ENCODE data around the gene TACC3.

The TACC3 gene

DNA sequence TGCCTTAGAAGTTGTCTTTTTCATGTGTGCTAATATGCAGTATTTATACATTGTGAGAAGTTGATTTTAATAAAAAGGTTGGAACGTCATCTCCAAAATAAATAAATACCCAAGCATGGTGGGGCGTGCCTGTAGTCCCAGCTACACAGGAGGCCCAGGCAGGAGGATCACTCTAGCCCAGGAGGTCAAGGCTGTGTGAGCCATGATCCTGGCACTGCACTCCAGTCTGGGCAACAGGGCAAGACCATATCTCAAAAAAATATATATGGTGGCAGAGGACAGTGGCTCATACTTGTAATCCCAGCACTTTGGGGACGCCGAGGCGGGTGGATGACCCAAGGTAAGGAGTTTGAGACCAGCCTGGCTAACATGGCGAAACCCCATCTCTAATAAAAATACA is 15.6 kb upstream of the TACC3 start:
- no peak for DNase-seq

DNA sequence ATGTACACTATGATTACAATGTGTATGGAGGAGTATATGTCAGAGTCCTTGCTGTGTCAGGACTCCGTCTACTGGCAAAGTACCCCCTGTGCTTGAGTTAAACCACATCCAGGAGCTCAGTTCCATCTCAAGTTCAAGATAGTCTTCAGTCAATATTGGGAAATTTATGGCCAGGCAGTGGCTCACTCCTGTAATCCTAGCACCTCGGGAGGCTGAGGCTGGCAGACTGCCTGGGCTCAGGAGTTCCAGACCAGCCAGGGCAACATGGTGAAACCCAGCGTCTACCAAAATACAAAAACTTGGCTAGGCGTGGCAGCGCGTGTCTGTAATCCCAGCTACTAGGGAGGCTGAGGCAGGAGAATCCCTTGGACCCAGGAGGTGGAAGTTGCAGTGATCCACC is 15.0 kb upstream of the TACC3 start:
- DNase-seq, result no peak

DNA sequence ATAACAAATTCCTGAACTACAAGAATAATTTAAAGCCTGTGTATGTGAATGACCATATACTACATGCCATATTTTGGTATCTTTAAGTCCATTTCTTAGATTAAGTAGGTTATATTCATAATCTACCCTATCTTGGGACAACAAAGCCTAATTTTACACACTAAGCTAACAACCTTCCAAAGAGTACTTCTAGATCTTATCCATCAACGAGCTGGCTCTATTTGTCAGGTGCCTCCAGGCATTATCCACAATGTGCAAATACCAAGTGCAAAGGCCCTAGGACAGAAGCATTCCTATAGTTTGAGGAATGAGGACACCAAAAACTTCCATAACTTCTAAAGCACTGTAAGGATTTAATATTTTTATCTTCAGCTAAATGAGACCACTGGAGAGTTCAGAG is 12.7 kb upstream of the TACC3 start:
- no peak for DNase-seq

DNA sequence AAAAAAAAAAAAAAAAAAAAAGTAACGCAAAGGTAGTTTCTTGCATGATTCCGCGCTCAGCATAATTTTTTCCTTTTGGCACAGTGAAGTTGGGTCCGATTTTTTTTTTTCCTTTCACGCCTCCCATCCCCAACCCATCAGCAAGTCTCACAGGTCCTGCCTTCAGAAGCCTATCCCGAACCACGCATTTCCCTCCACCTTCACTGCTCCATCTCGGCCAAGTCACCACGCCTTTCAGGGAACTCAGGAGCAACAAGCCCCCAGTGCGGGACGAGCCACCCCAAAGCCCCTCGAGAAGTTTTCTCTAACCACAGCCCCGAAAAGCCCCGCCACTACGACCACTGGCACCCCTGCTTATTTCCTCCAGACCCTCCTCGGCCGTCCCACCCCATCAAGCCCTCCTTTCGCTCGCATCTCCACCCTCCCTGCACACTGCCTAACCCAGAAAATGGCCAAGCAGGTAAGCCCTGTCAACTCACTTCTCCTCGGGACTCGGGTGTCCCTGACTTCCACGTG is 10.2 kb upstream of the TACC3 start:
- DNase-seq, result no peak

DNA sequence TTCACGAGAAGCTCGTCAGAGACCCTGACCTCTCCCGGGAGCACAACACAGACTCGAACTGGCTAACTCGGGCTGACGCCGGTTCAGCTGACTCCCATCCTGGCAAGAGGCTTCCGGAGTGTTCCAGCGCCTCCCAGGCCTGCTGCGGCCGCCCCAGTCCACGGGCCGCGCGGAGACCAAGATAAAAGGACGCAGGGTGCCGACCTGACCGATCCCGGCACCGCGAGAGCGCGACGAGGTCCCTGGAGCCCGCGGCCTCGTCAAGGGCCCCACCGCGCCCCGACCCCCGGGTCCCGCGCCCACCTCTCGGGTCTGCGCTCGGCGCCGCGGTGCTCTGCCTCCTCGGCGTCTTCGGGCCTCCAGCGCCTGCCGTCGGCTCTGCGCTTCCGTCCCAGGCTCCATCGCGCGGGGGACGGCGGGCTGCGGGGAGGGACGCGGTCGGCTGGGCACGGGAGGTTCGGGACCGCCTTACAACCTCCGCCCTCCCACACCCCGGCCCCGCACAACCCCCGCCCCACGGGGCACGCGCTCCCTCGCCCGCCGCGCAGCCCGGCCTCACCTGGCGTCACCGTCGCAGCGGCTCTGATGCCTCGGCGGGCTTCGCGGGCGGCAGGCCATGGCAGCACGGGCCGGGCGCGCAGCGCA is 9.6 kb upstream of the TACC3 start:
- peak; percentile 35 for DNase-seq

DNA sequence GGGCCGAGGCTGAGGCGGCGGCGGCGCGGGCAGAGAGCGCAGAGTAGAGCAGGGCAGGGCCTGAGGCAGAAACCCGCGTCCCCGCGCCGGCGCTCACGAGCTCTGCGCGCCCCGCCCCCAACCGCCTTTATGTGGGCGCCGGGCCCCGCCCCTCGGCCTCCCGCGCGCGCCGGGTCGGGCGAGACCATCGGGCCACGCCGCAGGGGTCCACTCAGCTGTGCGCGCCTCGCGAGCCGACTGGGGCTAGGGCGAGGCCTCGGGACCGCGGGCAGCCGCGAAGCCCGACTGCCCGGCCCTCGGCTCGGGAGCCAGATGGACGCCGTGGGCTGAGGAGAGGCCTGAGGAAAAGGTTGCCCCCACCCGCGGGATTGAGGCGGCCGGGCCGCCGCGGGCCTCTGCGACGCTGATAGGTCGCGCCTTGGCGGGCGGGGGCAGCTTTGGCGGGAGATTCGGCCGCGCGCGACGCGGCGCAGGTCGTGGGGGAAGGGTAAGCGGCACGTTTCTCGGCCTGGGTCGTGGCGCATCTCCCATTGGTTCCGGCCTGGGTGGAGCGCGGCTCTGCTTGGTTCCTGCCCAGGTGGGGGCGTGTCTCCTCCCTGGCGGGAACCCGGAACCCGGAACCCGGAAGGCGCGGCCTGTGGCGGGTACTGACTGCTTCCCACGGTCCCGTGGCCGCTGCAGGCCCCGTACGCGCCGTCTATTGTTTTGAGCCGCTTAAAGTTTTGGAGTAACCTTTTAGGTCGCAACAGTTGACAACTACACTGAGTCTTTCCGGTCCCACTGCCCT is 8.9 kb upstream of the TACC3 start, which contains the start of gene SLBP:
Gene SLBP (minus strand): TSS at position 104 of the 787 bp plus-strand sequence. CDS start 131 bp downstream, outside the sequence.
- peak; percentile 99 for DNase-seq

DNA sequence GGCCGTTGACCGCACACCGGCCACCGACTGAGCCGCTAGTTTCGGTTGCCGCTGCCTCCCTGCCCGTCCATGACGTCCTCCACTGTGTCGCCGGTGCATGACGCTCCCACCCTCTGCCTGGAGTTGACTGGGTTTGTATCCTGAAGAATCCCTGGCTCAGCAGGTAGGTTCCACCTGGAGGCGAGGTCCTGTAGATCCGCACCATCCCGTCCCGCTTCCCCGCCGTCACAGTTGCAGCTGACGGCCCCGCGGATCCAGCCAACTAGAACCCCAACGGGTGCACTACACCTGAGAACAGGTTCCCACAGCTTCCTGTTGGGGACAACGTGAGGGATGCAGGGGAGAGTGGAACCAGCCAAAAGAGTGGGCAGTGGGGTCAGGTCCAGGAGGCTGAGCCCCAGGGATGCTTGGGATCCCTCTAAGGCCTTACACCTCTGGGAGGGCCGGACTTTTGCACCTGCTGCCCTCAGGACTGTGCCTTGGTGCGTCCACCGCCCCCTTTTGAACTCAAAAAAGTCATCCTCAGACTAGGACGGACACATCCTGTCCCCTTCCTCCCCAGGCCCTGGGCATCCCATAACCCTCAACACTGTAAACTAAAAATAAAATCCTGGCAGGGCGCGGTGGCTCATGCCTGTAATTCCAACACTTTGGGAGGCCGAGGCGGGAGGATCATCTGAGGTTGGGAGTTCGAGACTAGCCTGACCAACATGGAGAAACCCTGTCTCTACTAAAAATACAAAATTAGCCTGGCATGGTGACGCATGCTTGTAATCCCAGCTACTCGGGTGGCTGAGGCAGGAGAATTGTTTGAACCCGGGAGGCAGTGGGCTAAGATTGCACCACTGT is 8.1 kb upstream of the TACC3 start:
- DNase-seq, result no peak

DNA sequence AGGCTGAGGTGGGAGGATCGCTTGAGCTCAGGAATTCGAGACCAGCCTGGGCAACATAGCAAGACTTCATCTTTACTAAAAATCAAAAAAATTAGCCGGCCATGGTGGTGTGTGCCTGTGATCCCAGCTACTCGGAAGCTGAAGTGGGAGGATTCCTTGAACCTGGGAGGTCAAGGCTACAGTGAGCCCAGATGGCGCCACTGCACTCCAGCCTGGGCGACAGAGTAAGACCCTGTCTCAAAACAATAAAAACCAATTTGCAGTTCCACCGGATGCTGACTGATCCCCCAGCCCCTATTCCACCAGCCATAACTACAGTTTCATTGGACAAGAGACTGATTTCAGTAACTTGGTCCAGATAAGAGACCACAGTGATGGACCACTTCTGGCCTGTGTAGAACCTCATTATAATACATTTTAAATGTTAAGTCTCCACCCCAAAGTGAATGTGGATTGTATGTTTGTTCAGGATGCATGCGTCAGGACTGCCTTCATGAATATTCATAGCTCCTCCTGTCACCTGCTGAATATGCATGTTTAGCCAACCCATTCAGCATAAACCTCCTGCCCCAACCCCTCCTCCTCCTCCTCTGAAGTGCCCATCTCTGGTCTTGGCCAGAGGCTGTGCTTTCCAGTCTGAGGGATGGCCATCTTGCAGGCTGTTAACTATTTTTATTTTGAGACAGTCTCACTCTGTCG is 6.9 kb upstream of the TACC3 start:
- DNase-seq, result no peak

DNA sequence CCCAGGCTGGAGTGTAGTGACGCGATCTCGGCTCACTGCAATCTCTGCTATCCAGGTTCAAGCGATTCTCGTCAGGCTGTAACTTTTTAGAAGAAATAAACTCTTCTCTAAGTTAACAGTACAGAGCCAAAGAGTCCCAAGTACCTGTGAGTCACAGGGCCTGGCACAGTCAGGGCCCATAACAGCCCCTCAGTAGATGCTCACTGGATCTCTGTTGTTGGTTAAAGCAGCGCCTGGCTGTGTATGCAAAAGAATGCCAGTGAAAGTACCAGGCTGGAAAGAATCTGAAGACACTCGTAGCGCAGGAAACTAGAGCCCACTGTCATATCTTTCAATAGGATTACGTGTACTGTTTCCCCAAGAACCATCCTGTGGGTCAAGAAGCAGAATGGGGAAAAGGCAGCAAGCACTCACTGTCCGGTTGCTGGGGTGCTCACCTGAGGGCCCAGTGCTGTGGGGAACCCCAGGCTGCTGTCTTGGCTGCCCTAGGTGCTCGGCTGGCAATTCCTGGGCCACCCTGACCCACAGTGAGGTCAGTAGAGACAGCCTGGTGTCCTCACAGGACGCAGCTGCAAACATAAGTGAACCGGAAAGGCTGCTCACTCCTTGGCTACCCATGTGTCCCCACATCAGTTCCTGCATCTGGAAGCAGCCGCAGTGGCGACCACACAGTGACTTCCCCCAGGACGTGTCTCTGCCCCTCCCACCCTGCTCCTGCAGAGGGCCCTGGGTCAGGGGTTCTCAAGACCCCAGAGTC is 6.1 kb upstream of the TACC3 start:
- peak in 1 of 2 donors; percentile 61 for DNase-seq

DNA sequence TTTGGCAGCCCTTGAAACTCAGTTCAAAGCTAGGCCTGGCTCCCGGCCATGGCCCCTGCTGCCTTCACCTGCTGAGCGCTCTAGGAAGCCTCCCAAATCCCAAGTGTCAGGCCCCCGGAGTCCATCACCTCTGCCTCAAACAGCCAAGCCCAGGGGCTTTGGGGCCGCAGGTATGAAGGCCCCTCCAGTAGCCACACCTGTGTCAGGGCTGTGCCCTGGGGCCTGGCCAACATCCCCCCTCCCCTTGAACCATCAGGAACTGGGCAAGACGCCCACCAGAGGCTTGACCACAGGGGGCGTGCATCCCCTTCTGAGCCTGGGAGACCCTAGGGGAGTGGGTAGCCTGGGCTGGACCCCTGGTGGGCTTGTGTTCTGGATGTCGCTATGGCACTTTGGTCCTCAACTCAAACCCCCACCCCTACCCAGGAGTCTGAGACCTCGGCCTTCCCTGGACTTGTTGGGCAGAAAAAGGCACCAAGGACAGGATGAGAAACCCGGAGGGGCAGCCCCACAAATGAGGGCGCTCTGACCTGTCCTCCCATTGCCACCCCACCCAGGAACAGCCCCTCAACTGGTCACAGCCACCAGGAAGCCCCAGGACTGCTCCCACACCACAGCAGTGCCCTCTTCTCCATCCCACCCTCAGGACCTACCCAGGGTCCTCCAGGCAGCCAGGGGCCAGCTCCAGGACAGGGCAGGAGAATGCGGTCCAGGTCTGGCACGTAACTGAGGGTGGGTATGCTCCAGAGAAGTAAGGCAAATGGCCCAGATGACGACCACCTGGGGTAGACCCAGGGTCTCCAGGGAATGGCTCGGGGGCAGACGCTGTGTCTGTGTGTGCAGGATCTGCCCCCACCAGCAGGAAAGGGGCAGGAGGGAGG is 5.0 kb upstream of the TACC3 start:
- DNase-seq, result no peak

DNA sequence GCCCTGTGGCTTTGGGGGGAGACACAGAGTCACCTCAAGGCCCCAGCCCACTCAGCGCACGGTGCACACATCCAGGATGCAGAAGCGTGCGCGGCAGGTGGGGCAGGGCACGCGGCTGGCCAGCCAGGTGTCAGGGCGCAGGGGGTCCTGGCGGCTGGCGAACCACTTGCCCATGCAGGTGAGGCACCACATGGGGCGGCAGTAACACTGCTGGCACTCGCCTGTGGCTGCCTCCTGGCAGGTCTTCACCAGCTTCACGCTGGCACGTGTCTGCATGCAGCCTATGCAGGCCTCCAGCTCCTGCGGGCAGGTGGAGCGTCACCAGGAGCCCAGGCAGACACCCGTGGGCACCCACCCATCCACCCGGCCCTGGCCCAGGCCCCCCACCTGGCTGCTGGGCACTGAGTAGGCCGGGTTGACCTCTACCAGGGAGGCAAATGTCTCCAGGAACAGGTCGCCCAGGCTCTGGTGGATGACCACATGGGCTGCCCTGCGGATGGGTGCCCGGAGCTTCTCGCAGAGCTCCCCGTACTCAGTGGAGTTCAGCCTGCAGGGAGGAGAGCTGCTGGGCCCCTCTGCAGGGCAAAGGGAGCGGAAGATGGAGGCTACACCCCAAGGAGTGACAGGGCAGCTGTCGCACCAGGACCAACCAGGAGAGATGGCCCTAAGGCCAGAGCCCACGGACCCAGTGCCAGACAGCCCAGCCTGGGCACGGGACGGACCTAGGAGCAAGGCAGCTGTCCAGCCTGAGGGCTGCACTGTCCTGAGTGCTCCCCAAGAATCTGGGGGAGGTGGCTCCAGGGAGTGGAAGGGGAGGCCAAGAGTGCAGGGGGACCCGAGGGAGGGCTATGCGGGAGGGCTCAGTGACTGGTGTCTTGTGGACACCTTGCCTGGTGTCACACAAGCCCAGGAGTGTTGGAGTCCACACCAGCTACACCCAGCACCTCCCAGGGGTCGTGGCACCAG is 3.9 kb upstream of the TACC3 start:
- DNase-seq, result no peak

DNA sequence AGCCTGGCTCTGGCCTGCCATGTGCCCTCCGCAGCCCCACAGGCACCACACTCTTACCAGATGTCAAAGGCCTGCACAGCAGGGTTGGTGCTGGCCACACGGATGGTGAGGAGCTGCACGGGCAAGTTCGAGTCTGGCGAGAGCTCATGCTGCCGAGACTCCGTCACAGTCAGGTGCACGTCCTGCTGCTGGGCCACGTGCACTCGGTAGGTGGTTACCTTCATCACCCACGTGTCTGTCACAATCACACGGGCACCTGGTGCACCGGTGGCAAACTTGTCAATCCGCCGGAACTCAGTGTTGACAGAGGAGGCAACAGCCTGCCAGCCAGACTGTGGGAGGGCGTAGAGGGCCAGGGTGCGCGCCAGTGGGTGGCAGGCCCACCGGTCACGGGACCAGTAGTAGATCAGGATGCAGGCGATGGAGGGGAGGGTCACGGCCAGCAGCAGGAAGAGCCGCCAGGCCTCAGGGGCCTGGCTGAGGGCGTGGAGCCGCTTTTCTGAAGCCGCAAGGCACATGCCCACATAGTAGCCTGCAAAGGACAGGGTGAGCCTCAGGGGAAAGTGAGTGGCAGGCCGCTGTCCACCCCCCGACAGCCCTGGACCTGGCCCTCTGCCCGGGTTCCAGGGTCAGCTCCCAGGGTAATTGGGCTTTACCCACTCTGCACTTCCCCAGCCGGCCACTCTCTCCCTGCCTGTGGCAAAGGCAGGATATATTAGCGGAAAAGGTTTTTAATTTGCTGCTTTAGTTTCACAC is 3.0 kb upstream of the TACC3 start:
- no peak for DNase-seq

DNA sequence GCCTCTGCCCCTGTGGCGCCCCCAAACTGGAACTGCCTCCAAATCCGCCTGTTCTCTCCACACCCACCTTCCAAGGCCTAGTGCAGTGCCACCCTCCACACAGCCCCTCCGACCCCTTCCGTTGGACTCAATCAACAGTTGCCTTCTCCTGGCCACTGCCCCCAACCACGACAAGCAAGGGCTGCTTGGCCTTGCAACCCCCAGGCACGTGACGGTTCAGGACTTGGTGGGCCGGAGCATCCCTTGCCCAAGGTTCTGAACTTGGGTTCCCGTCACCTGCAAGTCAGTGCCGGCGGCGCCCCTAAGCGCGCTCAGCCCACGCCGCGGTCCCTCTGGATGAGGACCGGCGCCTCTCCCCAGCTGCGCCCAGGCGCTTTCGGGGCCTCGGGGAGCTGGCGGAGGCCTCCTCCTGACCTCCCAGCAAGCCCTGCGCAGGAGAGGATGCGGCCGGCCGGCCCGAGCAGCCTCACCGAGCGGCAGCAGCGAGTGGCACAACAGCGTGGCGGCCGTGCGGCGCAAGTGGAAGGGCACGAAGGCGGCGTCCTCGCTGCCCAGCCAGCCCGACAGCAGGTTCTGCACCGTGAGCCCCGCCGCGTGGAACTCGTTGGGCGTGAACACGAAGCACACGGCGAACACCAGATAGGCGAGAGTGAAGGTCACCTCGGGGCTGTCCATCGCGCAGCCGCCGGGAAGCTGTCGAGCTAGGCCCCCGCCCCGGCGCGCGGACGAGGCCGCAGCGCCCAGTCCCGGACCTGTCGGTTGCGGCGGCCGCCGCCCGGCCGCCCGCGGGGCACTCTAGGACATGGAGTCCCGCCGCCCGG is 948 bp upstream of the TACC3 start:
- DNase-seq, result peak; percentile 39 to 44

DNA sequence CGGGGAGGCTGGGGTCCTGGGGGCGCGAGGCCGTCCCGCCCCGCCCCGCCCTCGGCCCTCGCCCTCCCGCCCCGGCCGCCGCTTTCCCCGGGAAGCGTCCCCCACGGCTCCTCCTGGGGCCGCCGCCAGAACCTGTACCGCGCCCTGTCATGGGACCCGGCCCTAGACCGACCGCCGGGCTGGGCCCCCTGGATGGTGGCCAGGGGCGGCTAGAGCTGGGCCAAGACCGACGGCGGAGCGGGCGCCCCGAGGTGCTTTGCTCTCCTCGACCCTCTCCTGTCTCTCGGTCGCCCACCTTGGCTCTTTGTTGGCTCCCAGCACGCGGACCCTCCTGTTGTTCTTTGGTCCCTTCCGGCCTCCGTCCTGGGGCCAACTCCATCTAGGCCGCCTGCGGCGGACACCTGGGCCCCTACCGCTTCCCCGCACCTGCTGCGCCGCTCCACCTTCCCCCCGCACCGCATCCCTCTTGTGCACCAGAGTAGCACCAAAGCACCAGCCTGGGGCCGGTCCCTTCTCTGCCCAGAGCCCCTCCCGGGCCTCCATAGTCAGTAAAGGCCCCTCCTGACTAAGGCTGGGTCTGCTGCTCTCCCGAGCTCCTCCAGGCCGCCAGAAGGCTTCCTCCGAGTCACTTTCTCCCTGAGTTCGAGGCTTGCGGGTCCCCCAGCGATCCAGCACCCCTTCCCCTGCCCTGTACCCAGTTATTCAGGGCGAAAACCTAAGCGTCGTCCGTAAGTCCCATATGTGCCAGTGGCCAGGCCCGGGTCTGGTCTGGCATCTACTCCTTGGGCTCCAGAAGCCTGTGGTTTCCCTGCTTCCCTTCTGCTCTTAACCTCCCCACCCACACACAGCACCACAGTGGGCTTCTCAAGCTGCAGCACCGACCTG is 587 bp downstream of the TACC3 start:
- DNase-seq, result no peak

DNA sequence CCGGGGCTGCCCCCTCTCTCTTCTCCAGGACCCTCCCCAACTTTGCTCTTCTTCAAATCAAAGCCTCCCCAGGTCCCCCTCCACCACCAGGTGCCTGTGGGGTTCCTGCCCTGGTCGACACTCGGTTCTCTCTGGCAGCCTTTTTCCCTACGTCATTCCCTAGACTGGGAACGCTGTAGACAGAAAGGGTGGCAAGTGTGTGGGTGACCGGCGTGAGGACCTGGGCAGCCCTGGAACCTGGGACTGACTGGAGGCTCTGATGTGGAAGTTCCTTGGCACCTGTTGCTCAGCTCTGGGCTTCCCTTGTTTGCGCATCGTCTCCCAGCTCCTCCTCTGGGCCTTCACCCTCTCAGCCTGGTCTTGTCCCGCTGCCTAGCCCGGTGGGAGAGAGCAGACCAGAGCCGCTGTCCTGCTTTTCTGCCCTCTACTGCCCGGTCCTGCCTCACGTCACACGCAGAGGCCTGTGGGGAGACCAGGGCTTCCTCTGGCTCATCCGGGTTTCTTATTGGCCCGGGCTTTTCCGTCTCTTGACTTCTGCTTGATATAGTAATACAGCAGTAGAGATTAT is 1.3 kb downstream of the TACC3 start:
- DNase-seq, result no peak

DNA sequence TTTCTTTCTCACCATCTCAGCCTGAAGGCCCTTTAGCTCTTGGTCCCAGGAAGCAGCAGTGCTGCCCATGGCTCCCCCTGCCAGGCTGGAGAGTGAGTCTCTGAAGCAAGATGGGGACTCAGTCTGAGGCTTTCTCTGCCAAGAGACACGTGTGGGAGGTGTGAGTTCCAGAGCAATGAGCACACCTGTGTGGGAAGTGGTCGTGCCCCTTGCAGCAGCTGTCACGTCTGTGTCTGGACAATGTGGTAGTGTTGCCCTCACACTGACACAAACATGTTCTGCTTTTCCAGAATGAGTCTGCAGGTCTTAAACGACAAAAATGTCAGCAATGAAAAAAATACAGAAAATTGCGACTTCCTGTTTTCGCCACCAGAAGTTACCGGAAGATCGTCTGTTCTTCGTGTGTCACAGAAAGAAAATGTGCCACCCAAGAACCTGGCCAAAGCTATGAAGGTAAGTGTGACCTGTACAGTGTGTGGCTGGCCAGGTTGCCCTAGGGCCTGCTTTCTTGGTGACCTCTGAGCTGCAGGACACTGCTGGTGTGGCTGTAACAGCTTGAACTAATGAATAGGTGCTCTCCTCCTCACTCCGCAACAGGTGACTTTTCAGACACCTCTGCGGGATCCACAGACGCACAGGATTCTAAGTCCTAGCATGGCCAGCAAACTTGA is 1.9 kb downstream of the TACC3 start:
- peak; percentile 64 to 81 for DNase-seq
